GM18502 (cell line): Measurements from ENCODE around the gene IL10RA.

ENCODE experiments used
- ATAC-seq: cut with Tn5 transposase; IDR thresholded peaks from one replicate; pipeline ENCODE4 v1.9.1; 2021; ENCODE audit warnings: mild to moderate bottlenecking; ENCODE audit not compliant: unreplicated experiment, poor library complexity

IL10RA gene

GRCh38 chr11:118004543-118005223 lies 18.5 kb downstream of the IL10RA start:
- ATAC-seq, result no peak

GRCh38 chr11:118005224-118006152 lies 19.3 kb downstream of the IL10RA start:
- ATAC-seq, result no peak

GRCh38 chr11:118006153-118006534 lies 19.9 kb downstream of the IL10RA start:
- ATAC-seq, result no peak

- no peak for ATAC-seq
Observed at GRCh38 chr11:118007040-118007439, 20.8 kb downstream of the IL10RA start.

- peak; percentile 39 for ATAC-seq
Observed at GRCh38 chr11:118007563-118008270, 21.5 kb downstream of the IL10RA start.

- ATAC-seq, result no peak
Observed at GRCh38 chr11:118008271-118008911, 22.2 kb downstream of the IL10RA start.

GRCh38 chr11:118009864-118010737 lies 23.9 kb downstream of the IL10RA start:
- no peak for ATAC-seq

GRCh38 chr11:118010738-118011461 lies 24.7 kb downstream of the IL10RA start:
- ATAC-seq, result peak; percentile 79

GRCh38 chr11:118012083-118012669 lies 26.0 kb downstream of the IL10RA start:
- ATAC-seq, result no peak

- no peak for ATAC-seq
Observed at GRCh38 chr11:118014022-118014421, 27.8 kb downstream of the IL10RA start.

- ATAC-seq, result no peak
Observed at GRCh38 chr11:118015385-118015841, 29.2 kb downstream of the IL10RA start.

- no peak for ATAC-seq
Observed at GRCh38 chr11:118016104-118016503, 29.9 kb downstream of the IL10RA start.

GRCh38 chr11:118017111-118017510 lies 30.9 kb downstream of the IL10RA start:
- ATAC-seq, result no peak

GRCh38 chr11:118017631-118018315 lies 31.6 kb downstream of the IL10RA start:
- ATAC-seq, result no peak

- no peak for ATAC-seq
Observed at GRCh38 chr11:118018401-118018800, 32.2 kb downstream of the IL10RA start.

GRCh38 chr11:118021146-118021545 lies 35.0 kb downstream of the IL10RA start:
- no peak for ATAC-seq

- ATAC-seq, result no peak
Observed at GRCh38 chr11:118027694-118028093, 41.5 kb downstream of the IL10RA start.

GRCh38 chr11:118028626-118029025 lies 42.4 kb downstream of the IL10RA start:
- ATAC-seq, result no peak
